ENCODE measurements around the gene NUP93.

NUP93 gene

DNA sequence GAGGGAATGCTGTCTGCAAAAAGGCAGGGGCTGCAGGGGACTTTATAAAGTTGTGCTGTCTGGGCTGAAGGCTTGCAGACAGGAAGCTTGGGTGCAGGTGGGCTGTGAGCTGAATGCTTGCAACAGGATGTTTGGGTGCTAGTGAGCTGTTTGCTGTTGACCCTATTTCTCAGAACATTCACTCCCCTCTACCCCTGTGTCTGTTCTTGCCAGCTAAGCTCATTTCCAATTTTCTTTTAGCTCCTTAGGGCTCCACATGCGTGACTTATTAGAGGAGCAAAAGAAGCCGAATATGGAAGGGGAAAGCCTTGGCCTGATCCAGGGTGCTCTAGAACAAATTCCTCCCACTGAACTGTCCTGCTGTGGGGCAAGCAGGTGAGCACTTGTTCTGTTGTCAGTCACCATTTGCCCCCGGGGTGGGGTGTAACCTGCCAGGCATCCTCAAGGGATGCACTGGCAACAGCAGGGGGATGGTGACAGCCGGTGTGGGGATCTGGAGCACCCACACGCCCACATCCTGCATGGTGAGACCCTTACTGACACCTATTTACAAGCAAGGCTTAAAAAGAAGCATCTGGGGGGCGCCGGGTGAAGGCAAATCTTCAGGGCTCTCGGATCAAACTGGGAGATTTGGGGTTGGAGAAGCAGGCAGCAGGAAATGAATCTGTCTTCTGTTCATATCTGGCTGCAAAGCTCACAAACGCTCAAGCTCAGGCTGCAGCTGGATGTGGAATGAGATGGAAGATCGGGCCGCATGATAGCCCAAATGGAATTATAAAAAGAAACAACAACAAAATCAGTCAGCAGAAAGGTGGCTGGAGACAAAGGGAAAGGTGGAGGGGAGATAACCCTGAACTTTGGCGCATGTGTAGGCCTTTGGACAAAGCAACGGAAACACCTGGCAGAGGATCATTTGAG is 21.1 kb upstream of the NUP93 start:
- TF ChIP-seq, protein P1, sequence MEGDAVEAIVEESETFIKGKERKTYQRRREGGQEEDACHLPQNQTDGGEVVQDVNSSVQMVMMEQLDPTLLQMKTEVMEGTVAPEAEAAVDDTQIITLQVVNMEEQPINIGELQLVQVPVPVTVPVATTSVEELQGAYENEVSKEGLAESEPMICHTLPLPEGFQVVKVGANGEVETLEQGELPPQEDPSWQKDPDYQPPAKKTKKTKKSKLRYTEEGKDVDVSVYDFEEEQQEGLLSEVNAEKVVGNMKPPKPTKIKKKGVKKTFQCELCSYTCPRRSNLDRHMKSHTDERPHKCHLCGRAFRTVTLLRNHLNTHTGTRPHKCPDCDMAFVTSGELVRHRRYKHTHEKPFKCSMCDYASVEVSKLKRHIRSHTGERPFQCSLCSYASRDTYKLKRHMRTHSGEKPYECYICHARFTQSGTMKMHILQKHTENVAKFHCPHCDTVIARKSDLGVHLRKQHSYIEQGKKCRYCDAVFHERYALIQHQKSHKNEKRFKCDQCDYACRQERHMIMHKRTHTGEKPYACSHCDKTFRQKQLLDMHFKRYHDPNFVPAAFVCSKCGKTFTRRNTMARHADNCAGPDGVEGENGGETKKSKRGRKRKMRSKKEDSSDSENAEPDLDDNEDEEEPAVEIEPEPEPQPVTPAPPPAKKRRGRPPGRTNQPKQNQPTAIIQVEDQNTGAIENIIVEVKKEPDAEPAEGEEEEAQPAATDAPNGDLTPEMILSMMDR (IDR thresholded peaks at IDR 0.05; ENCODE audit: low read depth, low read length, missing control alignments) = no peak
- in situ Hi-C loops (cut with HindIII; ENCODE audit: low sequenced_read_pairs) = no loop called here
- H3K4me3 ChIP-seq (ENCODE audit: low read depth, low read length) = no peak overlapping the region
- no peak for DNase-seq (ENCODE audit: low read depth)

DNA sequence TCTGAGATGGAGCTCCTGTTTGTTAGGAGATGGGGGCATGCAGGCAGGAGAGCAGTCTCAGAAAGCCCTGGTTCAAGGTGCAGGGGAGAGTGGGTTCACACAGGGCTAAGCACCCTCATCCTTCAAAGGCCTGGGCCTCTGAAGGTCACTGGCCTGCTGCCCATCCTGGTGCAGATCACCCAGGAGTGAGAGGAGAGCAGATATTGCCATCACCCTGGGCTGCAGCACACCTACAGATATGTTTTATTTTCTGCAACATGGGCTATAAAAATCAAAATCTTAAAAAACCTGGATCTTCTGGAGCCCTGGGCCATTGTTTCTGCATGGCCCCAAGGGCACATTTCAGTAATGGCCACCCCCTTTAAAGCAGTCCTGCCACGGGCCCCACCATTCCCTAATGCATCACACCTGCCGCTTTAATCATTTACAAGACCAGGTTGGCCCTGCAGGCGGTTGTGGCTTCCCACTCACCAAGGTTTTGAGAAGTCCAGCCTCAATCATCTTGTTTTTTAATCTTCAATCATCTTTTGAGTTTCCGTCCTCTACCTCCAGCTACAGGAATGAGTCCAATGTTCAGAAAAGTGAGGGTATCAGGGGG is 20.4 kb upstream of the NUP93 start:
- no peak overlapping the region for H3K4me3 ChIP-seq (ENCODE audit: low read depth, low read length)
- in situ Hi-C loops (cut with HindIII; ENCODE audit: low sequenced_read_pairs) = no loop called here
- DNase-seq (ENCODE audit: low read depth) = no peak
- TF ChIP-seq, protein P1 (IDR thresholded peaks at IDR 0.05; ENCODE audit: low read depth, low read length, missing control alignments) = no peak

GRCh38 chr16:56710181-56710737 is 19.7 kb upstream of the NUP93 start:
- TF ChIP-seq, protein P1 (IDR thresholded peaks at IDR 0.05; ENCODE audit: low read depth, low read length, missing control alignments) = no peak
- no peak overlapping the region for H3K4me3 ChIP-seq (ENCODE audit: low read depth, low read length)
- in situ Hi-C loops (cut with HindIII; ENCODE audit: low sequenced_read_pairs) = no loop called here
- no peak for DNase-seq (ENCODE audit: low read depth)

DNA sequence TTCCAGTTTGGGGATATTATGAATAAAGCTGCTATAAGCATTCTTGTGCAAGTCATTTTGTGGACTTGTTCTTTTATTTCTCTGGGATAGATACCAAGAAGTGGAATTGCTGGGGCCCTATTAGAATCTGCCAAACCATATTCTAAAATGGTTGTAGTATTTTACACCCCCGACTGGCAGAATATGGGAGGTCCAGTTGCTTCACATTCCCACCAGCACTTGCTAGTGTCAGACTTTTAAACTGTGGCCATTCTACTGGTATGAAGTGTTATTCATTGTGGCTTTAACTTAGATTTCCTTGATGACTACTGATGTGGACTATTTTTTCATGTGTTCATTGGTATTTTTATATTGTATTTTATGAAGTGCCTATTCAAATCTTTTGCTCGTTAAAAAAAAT is 18.1 kb upstream of the NUP93 start:
- TF ChIP-seq, protein P1 (IDR thresholded peaks at IDR 0.05; ENCODE audit: low read depth, low read length, missing control alignments) = no peak
- DNase-seq (ENCODE audit: low read depth) = no peak
- no peak overlapping the region for H3K4me3 ChIP-seq (ENCODE audit: low read depth, low read length)
- in situ Hi-C loops (cut with HindIII; ENCODE audit: low sequenced_read_pairs) = no loop called here

DNA sequence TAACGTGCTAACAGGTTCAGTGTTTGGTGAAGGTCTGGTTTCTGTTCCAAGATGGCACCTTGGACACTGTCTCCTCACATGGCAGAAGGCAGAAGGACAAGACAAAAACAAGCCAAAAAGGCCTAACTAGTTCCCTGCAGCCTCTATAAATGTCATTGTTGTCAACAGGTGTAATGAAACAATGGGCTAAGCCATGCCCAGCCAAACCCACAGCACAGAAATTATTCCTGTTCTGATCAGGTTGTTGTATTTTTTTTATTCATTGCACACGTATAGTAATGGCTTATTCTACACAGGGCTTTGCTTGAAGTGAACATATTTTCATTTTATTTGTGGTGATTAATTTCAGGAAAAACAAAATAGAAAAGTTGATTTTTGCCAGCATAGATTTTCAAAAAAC is 16.1 kb upstream of the NUP93 start:
- TF ChIP-seq, protein P1 (IDR thresholded peaks at IDR 0.05; ENCODE audit: low read depth, low read length, missing control alignments) = no peak
- in situ Hi-C loops (cut with HindIII; ENCODE audit: low sequenced_read_pairs) = no loop called here

DNA sequence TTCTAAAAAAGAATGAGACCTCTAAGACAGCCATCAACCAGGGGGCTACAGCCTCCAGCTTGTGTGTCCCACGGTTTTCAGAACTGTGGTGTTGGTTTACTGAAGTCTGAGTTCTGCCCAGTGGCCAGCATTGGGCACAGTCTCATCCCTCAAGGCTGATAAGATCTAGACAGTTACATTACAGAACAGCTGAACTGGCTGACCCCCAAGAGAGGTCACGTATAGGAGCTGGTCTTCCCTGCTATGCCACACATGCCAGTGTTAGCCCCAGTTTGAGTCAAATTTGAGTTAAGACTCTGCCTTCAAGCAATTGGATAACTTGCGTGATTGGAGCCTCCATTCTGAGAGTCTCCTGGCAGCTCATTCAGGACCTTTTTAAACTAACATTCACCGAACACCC is 14.8 kb upstream of the NUP93 start:
- no peak for DNase-seq (ENCODE audit: low read depth)
- in situ Hi-C loops (cut with HindIII; ENCODE audit: low sequenced_read_pairs) = no loop called here
- no peak overlapping the region for H3K4me3 ChIP-seq (ENCODE audit: low read depth, low read length)
- TF ChIP-seq, protein P1 (IDR thresholded peaks at IDR 0.05; ENCODE audit: low read depth, low read length, missing control alignments) = no peak

More for the DNA sequence above, 16.1 kb upstream of the NUP93 start:
- H3K4me3 ChIP-seq (ENCODE audit: low read depth, low read length) = no peak overlapping the region
- no peak for DNase-seq (ENCODE audit: low read depth)
